Stimulated activated naive CD4-positive, alpha-beta T cell (primary cell): ENCODE measurements around the gene ATG16L2.

Experiments
- DNase-seq, 6 experiments: peaks; one replicate each; lab custom pipeline; 2025; lab: John Stamatoyannopoulos, UW

ATG16L2 gene

GRCh38 chr11:72814286-72815109, at the start of gene ATG16L2:
Gene ATG16L2, plus strand, starts transcription at chr11:72814411. Its CDS starts 35 bp downstream, at chr11:72814446.
- peak; percentile 65 to 94 (median 82) for DNase-seq

- no peak for DNase-seq
Observed at GRCh38 chr11:72764503-72764902, 49.7 kb upstream of the ATG16L2 start.

- no peak for DNase-seq
Observed at GRCh38 chr11:72766152-72766902, 47.9 kb upstream of the ATG16L2 start.

GRCh38 chr11:72767203-72768062, 46.8 kb upstream of the ATG16L2 start:
- no peak for DNase-seq

- DNase-seq: no peak
Observed at GRCh38 chr11:72768581-72768980, 45.6 kb upstream of the ATG16L2 start.

GRCh38 chr11:72769680-72770079, 44.5 kb upstream of the ATG16L2 start:
- no peak for DNase-seq

GRCh38 chr11:72770799-72771198, 43.4 kb upstream of the ATG16L2 start:
- DNase-seq: no peak

GRCh38 chr11:72771507-72771906, 42.7 kb upstream of the ATG16L2 start:
- DNase-seq: no peak

- DNase-seq: no peak
Observed at GRCh38 chr11:72772059-72772458, 42.2 kb upstream of the ATG16L2 start.

- DNase-seq: no peak
Observed at GRCh38 chr11:72773291-72773690, 40.9 kb upstream of the ATG16L2 start.

- no peak for DNase-seq
Observed at GRCh38 chr11:72773696-72774095, 40.5 kb upstream of the ATG16L2 start.

GRCh38 chr11:72774499-72774898, 39.7 kb upstream of the ATG16L2 start:
- DNase-seq: no peak

GRCh38 chr11:72775288-72776110, 38.7 kb upstream of the ATG16L2 start:
- DNase-seq: no peak

GRCh38 chr11:72776117-72776843, 37.9 kb upstream of the ATG16L2 start:
- DNase-seq: no peak

- DNase-seq: no peak
Observed at GRCh38 chr11:72776844-72777754, 37.1 kb upstream of the ATG16L2 start.

GRCh38 chr11:72777755-72778278, 36.4 kb upstream of the ATG16L2 start:
- DNase-seq: no peak

- DNase-seq: no peak
Observed at GRCh38 chr11:72778535-72779494, 35.4 kb upstream of the ATG16L2 start.

- DNase-seq: no peak
Observed at GRCh38 chr11:72779495-72780128, 34.6 kb upstream of the ATG16L2 start.
